GM19351 (cell line): ENCODE measurements around the gene EXOSC1.
"Not testable (repeated sequence)": the region's sequence is repeated elsewhere in the genome, so short reads cannot be mapped to it uniquely, and the experiment has no call there.

Experiments
- ATAC-seq: cut with Tn5 transposase; IDR thresholded peaks from one replicate; pipeline ENCODE4 v1.9.1; 2021; ENCODE audit warnings: mild to moderate bottlenecking, moderate library complexity; ENCODE audit not compliant: unreplicated experiment

The EXOSC1 gene

DNA sequence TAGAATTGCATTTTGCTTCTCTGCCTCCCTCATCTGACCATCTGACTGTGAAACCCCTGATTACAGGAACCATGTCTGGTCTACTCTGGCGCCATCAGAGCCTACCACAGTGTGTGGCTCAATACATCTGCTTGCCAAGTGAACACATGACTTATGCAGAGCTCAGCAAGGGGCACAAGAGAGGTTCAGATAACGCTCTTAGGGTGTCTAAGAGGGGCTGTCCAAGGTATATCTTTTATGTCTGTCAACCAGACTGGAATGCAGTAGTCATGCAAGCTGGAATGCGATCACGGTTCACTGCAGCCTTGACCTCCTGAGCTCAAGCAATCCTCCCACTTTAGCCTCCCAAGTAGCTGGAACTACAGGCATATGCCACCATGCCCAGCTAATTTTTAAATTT lies 34.4 kb downstream of the EXOSC1 start:
- ATAC-seq: no peak

DNA sequence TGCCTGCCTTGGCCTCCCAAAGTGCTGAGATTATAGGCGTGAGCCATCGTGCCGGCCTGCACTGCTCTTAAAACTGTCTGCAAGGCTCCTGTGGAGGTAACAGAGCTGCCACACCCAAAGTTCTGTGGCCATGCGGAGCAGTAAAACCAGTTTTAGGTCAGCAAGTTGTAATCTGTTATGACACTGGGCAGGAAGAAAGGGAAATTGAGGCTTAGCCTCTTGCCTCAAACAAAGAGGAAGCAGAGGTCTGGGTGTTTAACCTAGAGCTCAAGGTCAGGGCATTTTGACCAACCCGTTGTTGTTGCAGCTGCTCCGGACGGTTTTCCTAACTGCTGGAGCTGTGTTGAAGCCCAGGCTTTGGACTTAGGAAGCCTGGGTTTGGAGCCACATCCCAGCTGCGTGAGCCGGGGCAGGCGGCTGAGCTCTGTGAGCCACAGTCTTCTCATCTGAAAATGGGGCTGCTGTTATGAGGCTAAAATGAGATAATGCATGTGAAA lies 37.3 kb downstream of the EXOSC1 start:
- no peak for ATAC-seq

DNA sequence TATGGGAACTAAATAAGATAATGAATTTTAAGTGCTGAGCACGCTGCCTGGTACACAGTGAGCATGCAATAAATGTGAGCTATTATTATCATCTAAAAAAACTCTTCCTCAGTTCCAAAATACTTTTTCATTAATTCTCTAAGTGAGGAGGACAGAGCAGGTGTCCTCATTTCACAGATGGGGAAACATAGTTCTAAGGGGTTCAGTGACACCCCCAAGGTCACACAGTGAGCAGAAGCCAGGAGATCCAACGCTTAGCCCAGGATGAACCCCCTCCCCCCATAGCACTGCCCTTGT lies 37.9 kb downstream of the EXOSC1 start:
- no peak for ATAC-seq

DNA sequence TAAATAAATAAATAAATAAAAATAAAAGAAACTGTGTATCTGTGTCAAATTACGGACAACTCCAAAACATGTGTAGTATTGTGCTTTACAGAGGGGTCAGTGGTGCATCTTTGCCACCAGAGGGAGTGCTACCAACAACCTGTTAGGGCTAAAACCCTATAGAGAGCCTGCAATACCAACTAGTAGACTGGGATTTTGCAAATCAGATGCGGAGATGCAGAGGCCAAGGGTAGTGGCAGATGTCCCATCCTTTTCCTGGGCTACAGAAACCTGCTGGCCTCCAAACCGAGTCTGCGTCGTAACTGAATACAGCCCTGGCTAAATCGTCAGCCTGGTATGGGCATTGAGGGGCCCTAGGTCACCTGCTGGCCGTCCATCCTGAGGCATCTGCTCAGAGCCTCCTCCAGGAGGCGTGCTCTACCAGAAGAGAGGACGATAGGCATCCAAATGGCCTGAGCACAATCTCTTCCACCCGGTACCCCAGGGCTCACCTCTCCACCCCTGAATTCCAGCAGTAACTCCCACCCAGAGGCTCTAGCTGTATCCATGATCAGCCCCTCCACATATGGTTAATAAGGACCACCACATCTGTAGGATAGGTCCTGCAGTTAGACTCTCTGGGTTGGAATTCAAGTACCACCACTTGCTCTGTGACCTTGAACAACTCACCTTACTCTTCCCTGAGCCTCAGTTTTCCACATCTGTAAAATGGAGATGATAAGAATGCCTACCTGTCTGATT lies 38.4 kb downstream of the EXOSC1 start:
- ATAC-seq: peak; percentile 97

DNA sequence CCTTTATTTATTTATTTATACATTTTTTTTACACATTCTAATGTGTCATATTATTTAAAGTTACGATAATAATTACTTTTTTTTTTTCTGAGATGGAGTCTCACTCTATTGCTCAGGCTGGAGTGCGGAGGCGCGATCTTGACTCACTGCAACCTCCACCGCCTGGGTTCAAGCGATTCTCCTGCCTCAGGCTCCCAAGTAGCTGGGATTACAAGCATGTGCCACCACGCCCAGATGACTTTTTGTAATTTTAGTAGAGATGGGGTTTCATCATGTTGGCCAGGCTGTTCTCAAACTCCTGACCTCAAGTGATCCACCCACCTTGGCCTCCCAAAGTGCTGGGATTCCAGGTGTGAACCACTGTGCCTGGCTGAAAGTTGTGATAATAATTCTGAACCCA lies 39.3 kb downstream of the EXOSC1 start:
- ATAC-seq: not testable (repeated sequence)

DNA sequence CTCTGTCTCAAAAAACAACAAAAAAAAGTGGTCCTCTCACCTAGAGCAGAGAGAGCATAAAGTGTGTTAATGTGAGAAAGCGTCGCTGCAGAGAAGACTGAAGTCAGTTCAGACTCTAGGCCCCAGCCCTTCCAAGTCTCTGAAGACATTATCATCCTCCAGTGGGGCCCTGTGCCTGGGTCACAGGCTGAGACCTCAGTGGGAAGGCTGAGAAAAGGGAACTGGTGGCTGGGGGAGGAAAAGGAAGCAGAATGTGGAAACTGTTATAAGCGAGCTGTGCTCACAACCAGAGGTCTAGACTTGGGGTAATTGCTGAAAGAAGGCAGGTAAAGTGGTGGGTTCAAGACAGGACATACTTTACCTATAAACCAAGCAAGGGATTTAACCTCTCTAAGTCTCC lies 39.7 kb downstream of the EXOSC1 start:
- no peak for ATAC-seq

DNA sequence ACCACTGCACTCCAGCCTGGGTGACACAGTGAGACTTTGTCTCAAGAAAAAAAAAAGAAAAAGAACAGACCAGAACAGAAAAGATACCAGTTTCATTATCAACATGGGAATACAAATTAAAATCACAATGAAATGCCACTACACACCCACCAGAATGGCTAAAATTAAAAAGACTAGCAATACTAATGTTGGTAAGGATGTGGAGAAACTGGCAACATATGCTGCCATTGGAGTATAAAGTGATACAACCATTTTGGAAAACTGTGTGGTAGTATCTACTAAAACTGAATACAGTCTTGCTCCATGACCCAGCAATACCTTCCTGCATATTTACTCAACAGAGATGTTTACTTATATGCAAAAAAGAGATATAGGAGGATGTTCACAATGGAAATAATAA lies 41.8 kb downstream of the EXOSC1 start:
- ATAC-seq: no peak

DNA sequence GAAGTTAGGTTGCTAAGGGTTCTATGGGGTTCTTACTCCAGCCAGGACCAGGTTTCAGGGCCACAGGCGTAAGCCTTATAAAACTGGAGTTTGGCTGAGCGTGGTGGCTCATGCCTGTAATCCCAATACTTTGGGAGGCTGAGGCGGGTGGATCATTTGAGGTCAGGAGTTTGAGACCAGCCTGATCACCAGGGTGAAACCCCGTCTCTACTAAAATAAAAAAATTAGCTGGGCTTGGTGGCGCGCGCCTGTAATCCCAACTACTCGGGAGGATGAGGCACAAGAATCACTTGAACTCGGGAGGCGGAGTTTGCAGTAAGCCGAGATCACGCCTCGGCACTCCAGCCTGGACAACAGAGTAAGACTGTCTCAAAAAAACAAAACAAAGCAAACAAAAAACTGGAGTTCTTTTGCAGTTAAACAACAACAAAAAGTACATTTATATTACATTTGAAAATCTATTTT lies 44.3 kb downstream of the EXOSC1 start:
- ATAC-seq: no peak

DNA sequence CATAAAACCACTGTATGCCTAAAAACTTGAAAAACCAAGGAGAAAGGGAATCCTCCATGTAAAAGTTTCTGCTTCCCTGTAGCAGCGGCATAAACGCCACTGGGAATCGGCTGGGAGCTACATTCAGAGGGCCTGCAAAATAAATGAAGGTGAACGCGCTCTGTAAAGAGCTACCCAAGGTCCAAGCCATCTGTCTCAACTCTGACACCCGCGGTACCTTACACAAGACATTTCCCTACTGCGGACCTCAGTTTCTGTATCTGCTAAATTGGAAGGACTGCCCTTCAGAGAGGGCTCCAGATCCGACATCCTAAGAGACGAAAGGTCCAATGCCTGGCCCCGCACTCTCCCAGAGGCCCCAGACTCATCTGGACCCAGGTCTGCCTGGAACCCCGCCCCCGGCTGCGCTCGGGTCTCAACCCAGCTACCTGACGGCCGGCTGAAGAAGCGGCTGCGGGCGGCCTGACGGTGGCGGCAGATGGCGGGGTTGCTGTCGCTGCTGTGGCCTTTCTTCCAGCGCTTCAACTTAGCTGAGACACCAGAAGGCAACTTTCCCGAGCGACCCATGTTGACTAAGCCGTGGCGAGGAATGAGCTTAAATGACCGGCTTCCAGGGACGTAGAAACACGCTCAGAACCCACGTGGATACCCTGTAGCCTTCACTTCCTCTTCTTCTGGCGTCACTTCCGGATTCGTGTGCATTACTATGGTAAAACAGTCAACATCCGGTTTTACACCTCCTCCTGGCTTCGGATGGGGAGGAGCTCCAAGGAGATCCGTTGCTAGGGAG lies 44.9 kb downstream of the EXOSC1 start, which contains the start of gene RRP12:
Gene RRP12 (minus strand): TSS at position 676 of the 790 bp plus-strand sequence. CDS start 109 bp downstream, at position 567.
- peak; percentile 98 for ATAC-seq

DNA sequence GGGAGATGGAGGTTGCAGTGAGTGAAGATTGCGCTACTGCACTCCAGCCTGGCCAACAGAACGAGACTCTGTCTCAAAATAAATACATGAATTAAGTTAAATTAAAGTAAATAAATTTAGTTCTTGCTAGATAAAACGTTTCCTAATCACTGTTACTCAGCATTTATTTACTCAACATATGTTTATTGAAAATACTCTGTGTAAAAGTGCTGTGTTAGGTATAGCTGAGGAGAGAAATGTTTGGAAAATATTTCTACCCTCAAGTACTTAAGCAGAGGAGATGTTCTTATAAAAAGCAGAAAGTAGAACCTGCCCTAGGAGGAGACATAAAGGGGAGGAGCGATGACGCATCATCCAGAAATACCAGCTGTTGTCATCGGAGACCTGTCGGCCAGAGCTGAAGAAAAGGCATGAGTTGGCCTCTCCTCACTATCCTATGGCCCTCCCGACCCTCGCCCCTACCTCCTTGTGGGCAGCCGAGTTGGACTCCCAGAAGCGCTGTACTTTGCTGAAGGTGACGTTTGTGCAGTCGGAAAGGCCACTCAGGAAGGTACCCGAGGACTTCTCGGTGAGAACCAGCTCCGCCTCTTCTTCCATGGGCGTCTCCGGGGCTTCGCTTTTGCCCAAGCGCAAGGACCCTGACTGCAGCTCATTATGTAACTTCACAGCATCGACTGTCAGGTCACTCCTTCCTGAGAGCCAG lies 45.8 kb downstream of the EXOSC1 start:
- no peak for ATAC-seq

DNA sequence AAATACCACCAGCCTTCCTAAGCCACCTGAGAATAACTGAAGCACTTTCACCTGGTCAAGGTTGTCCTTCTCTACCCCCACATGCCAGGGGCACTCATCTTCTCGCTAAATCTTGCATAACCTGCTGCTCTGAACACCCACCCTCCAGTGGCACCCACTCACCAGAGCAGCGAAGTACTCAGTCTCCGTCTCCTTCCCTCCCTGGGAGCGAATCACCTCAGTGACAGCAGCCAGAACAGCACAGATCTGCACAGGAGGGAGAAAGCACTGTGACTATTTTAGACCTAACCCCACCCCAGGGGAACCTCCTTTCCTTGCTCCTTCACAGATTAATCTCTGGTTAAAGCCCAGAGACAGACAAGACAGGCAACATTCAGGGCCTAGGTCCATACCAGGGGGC lies 49.8 kb downstream of the EXOSC1 start:
- ATAC-seq: no peak

DNA sequence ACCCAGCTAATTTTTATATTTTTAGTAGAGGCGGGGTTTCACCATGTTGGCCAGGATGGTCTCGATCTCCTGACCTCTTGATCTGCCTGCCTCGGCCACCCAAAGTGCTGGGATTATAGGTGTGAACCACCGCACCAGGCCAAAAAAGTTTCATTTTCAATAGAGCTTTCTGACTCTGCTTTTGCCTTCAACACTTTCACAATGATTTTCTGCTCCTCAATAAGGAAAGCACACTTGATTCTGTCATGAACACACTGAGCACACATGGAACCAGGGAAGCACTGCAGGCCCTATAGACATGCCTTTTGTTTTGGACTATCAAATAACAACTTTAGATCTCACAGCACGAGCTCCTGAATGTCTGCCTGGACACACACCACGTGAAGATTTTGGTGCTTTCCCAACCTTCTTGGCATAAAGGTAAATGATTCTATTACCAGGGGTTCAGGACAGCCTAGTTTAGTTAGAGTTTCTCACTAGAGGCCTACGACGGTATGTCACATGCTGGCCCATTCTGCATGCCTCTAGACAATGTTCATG lies 52.7 kb downstream of the EXOSC1 start:
- no peak for ATAC-seq

DNA sequence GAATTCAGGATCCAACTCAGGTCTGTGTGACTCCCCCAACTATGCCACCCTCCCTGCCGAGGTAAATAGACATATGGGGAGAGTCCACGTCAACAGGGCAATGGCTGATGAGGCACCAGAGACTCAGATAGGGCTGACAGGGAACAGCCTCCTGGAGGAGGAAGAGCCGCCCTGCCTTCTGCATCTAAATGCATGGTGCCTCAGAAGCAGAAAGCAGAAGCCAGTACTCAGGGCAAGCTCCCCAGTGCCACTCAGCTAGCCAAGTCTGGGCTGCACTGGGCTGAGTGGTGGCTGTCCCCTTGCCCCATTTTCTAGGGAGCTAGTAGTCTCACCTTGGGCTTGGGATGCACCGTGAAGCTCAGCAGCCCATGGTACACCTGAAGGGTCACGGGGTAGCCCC lies 55.7 kb downstream of the EXOSC1 start:
- no peak for ATAC-seq

DNA sequence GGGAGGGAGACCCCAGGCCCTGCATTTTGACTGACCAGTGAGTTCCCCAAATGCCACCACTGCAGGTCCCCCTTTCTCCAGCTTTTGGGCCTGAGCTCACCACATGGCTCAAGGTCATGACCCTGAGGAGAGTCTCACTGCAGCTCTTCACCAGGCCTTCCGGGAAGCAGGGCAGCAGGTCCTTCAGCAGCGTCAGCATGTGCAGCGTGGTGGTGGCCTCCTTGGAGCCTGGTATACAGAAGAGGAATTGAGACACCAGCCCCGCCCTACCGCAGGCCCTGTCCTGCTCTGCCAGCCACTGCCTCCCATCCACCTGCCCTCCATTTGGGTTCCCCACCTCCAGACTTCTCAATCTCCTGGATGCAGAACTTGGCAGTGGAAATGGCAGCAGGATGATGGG lies 57.7 kb downstream of the EXOSC1 start:
- no peak for ATAC-seq
